ENCODE results near the gene CLEC7A.

Gene CLEC7A

GRCh38 chr12:10122689-10123088, 7.3 kb downstream of the CLEC7A start:
- TF ChIP-seq CTCF (IDR thresholded peaks at IDR 0.05; ENCODE audit: low read depth, low read length), result no peak
- H3K4me3 ChIP-seq (ENCODE audit: low read depth, low read length), result no peak overlapping the region

GRCh38 chr12:10121278-10121677, 8.7 kb downstream of the CLEC7A start:
- no peak for TF ChIP-seq CTCF (IDR thresholded peaks at IDR 0.05; ENCODE audit: low read depth, low read length)
- no peak overlapping the region for H3K4me3 ChIP-seq (ENCODE audit: low read depth, low read length)

GRCh38 chr12:10119066-10119465, 10.9 kb downstream of the CLEC7A start:
- H3K4me3 ChIP-seq (ENCODE audit: low read depth, low read length), result no peak overlapping the region
- TF ChIP-seq CTCF (IDR thresholded peaks at IDR 0.05; ENCODE audit: low read depth, low read length), result no peak

GRCh38 chr12:10115890-10116289, 14.1 kb downstream of the CLEC7A start:
- no peak overlapping the region for H3K4me3 ChIP-seq (ENCODE audit: low read depth, low read length)
- TF ChIP-seq CTCF (IDR thresholded peaks at IDR 0.05; ENCODE audit: low read depth, low read length), result no peak

- no peak overlapping the region for H3K4me3 ChIP-seq (ENCODE audit: low read depth, low read length)
These were observed 14.7 kb downstream of the CLEC7A start for GRCh38 chr12:10115311-10115710.

GRCh38 chr12:10113920-10114319, 16.1 kb downstream of the CLEC7A start:
- no peak for TF ChIP-seq CTCF (IDR thresholded peaks at IDR 0.05; ENCODE audit: low read depth, low read length)
- H3K4me3 ChIP-seq (ENCODE audit: low read depth, low read length), result no peak overlapping the region

More at GRCh38 chr12:10115311-10115710, 14.7 kb downstream of the CLEC7A start:
- no peak for TF ChIP-seq CTCF (IDR thresholded peaks at IDR 0.05; ENCODE audit: low read depth, low read length)

- no peak overlapping the region for H3K4me3 ChIP-seq (ENCODE audit: low read depth, low read length)
- TF ChIP-seq CTCF (IDR thresholded peaks at IDR 0.05; ENCODE audit: low read depth, low read length), result no peak
These were observed 16.9 kb downstream of the CLEC7A start for GRCh38 chr12:10113075-10113474.

All from WI38 (cell line).